ENCODE data around the gene DOC2A.

DNA sequence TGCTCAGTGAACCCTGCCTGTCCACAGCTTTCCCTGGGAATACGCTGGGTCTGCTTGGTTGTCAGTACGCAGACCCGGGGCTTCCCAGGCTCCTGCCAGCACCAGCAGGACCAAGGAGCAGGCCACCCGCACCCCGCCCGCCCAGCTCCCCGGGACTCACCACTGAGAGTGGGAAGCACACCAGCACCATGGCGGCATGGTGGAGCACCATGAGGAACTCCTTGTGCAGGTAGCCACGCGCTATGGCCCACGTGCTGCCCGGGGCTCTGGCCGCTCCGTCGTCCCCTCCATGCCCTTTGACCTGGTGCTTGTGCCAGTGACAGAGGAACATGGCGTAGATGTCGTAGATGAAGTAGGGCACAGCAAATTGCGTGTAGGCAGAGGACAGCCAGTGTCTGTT lies 15.6 kb upstream of the DOC2A start:
- no peak for TF ChIP-seq EP300 (IDR thresholded peaks at IDR 0.05; ENCODE audit: borderline replicate concordance in 1 of 2, control insufficient read depth in 1 of 2, low read depth in 2 of 2, low read length in 2 of 2)
- TF ChIP-seq, protein P1, sequence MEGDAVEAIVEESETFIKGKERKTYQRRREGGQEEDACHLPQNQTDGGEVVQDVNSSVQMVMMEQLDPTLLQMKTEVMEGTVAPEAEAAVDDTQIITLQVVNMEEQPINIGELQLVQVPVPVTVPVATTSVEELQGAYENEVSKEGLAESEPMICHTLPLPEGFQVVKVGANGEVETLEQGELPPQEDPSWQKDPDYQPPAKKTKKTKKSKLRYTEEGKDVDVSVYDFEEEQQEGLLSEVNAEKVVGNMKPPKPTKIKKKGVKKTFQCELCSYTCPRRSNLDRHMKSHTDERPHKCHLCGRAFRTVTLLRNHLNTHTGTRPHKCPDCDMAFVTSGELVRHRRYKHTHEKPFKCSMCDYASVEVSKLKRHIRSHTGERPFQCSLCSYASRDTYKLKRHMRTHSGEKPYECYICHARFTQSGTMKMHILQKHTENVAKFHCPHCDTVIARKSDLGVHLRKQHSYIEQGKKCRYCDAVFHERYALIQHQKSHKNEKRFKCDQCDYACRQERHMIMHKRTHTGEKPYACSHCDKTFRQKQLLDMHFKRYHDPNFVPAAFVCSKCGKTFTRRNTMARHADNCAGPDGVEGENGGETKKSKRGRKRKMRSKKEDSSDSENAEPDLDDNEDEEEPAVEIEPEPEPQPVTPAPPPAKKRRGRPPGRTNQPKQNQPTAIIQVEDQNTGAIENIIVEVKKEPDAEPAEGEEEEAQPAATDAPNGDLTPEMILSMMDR (IDR thresholded peaks at IDR 0.05 in 2 of 3, conservative IDR thresholded peaks at IDR 0.05 in 1 of 3; ENCODE audit: control insufficient read depth in 2 of 3, extremely low read depth in 1 of 3, insufficient read depth in 1 of 3, low read depth in 3 of 3, low read length in 3 of 3), result no peak

All from GM12878 (cell line).